Activated T-cell treated with anti-CD3 and anti-CD28 coated beads, Interleukin-2, amount 50 U/mL, for 1 hour (primary cell): ENCODE data around the gene POC1A.
"Not testable (repeated sequence)": the region's sequence is repeated elsewhere in the genome, so short reads cannot be mapped to it uniquely, and the experiment has no call there.

Experiments used
- DNase-seq: peaks from one replicate; pipeline ENCODE4 v3.0.0-alpha.2; 2020

The POC1A gene

DNA sequence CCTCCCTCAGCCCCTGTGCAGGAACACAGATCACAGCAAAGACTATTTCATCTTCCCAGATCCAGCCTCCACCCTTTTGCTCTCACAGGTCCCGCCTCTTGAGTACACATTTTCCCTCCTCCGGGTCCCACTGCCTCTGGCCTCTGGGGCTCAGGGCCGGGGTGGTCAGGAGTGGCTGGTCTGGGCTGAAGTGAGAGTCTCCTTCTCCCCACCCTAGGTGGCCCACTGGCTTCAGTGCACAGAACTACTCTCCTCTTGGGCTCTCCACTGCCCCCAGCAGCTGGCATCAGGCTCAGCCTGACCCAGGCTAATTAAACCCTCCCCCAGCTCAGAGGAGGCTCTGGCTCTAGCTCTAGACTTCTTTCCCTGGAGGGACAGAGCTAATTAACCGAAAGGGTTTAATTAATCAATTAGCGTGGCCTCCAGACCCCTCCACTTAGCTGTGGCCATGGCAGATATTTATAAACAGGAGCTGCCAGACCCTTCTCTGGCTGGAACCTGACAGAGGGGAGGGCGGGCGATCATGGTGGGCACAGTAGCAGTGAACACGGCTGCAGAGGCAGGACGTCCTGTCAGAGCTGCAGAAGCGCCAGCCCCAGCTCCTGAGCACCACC, 113.0 kb downstream of the POC1A start:
- no peak for DNase-seq

DNA sequence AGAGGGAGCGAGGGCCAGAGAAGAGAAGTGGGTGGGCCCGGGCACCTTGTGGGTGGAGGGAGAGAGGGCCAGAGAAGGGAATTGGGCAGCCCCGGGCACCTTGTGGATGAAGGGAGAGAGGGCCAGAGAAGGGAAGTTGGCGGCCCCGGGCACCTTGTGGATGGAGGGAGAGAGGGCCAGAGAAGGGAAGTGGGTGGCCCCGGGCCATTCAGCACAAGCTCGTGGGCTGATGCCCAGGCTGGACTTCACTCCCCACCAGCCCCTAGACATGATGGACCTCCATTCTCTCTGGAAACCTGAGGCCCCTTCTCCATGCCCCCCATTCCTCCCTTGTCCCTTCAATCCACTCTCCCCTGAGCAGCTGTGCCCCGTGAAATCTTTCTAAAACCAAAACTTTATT, 113.6 kb downstream of the POC1A start:
- no peak for DNase-seq

DNA sequence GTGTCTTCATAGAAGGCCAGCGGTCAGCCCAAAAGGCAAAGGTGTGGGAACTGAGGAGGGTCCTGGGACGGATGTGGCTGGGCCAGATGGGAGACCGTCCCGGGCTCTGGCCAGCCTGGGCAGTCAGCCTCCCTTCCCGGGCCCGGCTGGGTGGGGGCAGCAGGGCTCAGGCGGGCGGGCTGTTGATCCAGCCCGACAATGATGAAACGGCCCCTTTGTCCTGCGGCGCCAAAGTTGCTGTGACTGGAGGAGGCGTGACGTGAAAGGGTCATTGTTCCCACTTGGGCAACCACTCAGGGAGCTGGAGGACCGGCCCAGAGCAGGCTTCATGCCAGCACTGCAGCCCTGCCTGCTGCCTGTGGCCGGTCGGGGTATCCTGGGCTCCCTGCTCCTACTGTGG, 114.4 kb downstream of the POC1A start:
- DNase-seq, result no peak

DNA sequence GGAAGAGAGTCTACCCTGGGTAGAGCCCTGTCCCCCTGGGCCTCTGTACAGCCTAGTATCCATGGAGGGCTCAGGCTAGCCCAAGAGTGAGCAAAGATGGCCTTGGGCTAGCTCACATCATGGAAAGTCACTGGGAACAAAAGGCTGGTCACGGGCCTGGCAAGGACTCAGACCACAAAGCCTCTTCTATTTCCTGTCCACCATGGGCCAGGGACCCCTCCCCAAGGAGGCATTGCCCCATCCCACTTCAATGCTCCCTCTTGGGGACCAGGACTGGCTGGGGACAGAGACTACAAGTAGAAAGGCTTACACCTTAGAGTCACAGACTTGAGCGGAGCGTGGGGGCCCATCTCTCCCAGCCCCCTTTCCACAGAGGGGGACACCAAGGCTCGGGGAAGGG, 114.8 kb downstream of the POC1A start:
- DNase-seq, result no peak

DNA sequence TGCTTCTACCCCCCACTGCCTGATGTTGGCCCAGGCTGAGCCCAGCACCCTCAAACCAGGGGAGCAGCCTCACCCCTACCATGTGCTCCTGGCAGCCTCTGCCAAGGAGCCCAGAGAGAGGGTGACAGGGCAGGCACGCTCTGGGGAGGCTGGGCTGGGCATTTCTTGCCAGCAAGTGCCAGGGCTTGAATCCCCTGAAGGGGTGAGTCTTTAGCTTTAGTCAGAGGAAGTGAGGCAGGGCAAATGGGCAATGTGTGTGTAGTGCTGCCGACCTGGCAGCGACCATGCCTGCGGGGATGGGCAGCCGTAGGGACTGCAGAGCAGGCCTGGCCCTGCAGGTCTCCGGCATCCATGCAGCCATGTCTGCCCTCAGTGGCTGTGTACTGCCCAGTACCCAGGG, 116.0 kb downstream of the POC1A start:
- no peak for DNase-seq

DNA sequence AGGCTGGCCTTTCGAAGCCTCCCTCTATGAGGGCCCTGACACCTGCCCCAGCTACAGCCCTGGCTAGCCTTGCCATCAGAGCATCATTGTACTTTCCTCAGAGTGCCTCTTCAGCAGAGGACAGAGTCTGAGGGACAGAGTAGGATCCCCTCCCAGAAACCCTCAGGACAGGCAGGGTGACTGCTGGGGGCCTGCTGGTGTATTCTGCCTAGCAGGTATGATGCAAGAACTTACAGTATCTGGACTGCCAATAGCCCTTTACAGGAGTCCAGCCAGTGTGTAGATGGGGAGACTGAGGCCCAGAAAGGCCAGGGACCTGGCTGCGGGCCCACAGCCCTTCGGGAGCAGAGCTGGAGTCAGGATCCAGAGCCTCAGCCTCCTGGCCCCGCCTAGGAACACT, 116.9 kb downstream of the POC1A start:
- no peak for DNase-seq

DNA sequence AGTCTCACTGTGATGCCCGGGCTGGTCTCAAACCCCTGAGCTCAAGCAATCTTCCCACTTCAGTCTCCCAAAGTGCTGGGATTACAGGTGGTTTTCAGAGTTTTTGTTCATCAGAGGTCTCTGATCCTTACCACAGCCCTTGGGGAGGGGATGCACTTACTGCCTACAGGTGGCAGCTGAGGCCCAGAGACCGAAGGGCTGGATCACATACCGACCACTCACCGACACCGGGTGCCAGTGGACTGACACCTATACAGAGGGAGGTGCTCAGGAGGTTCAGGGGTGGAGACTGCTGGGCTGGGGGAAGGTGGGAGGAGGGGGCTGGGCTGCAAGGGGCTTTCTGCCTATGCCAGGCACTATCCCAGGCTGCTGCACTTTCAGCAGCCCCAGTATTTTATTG, 117.4 kb downstream of the POC1A start:
- no peak for DNase-seq

DNA sequence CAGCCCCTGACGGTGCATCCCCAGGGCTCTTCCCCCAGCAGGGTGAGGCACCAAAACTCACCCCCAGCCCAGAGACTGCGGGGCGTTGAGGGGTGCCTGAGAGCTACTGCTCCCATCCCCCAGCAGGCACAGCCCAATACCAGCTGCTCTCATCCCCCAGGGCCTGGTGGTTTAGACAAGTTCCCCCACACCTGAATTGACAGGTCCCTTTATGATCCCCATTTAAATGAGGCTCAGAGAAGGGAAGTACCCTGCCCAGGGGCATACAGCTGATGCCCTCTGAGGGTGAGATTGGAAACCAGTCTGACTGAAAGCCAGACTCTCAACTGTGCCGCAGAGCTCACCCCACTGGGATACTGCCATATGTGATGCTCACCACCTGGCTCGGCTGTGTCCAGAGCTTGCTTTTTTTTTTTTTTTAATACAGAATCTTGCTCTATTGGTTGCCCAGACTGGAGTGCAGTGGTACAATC, 118.0 kb downstream of the POC1A start:
- DNase-seq, result no peak

DNA sequence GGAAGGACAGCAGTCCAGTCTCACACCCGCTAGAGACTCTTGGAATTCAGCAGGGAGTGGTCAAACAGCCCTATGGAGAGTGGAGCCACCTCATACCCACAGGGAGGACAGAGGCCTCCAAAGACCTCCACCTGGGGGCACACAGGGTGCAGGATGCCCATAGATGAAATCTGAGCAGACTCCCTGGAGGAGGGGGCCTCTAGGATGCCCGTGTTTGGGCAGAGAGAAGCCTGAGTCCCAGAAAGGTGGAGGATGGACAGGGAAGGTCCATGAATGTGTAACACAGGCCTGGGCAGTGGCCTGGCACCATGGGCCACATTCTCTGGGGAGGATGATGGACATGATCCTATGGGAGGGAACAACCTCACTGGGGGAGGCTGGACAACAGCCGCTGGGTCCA, 119.6 kb downstream of the POC1A start:
- no peak for DNase-seq

DNA sequence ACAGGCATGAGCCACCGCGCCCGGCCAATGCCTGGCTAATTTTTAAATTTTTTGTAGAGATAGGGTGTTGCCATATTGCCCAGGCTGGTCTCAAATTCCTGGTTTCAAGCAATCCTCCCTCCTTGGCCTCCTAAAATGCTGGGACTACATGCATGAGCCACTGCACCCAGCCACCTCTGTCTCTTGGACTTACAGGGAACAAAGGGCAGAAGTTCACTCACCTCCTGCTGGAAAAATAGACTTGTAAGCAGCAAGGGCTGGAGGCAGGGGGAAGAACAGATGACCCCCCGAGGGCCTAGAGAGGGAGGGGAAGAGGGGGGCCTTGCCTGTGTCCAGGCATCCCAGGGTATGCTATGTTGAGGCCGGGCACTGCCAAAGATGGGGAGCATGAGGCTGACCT, 120.0 kb downstream of the POC1A start:
- DNase-seq, result no peak

DNA sequence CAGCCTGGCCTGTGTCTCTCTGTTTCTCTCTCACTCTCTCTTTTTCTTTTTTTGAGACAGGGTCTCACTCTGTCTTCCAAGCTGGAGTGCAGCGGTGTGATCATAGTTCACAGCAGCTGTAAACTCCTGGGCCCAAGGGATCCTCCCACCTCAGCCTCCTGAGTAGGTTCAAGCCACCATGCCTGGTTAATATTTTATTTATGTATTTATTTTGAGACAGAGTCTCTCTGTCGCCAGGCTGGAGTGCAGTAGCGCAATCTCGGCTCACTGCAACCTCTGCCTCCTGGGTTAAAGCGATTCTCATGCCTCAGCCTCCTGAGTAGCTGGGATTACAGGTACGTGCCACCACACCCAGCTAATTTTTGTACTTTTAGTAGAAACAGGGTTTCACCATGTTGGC, 120.5 kb downstream of the POC1A start:
- DNase-seq, result not testable (repeated sequence)

DNA sequence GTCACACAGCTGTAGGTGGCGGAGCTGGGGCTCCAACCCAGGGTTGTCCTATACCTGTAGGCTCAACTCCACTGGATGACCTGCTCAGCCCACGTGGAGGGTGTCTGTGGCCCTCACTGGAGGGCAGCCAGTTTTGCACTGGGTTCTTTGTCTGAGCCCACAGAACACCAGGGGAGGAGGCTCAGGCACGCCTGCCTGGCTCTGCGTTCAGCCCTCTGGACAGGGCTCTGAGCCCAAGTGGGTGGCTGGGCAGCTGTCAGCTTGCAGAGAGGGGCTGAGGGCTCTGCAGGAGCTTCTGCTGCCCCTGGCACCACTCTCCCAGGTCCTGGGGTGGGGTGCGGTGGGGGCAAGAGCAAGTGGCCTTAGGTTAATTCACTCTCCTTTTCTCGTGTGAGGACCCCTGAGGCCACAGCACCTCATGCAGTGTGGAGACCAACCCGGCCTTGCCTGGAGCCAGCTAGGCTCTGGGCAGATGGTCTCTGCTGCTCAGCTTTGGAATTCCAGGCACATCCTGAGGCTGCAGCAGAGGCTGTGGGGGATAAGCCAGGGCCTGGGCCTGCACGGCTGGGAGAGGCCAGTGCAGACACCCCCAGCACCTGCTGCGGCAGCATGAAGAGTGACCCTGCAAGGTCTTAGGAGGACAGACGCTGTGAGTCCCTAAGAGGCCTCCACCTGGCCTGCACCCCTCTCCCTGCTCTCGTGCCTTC, 121.4 kb downstream of the POC1A start:
- DNase-seq, result no peak

DNA sequence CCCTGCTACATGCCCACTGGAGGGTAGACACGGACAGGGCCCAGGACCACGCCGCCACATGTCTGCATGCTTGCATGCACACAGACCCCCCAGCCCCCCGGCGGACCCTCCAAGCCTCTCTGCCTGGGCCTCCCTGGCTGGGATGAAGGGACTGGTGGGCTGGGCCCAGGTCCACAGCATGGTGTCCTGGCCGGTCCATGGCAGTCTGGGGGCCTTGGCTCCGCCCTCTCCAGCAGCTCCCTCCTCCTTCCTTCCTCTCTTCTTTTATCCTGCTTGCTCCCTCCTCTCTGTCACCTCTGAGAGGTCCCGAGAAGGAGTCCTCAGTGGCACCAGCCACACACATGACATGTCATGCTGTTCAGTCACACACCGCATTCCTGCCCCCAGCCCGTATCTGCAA, 122.3 kb downstream of the POC1A start:
- DNase-seq, result no peak

DNA sequence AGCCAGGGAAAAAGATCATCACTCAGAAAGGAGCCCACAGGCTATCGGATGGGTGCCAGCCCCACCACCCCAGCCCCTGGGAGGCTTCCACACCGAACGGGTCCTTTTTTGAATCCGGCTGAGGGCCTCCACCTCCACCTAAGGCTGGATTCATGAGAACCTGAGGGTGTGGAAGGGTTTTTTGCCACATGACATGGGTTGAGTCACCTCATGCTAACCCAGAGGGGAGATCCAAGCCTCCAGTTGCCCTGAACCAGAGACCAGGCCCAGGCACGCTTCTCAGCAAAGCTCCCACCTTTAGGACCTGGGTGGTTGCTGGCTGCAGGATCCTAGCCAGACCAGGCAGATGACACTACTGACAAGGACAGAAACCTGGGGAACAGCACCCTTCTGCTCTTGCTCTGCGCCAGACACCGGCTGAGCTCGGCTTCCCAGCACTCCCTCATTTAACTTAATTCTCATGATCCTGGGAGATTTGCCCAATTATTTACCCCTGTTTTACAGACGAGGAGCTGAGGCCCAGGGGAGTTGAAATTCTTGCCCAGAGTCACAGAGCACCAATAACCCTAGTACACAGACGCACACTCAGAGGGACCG, 123.4 kb downstream of the POC1A start:
- DNase-seq, result no peak

DNA sequence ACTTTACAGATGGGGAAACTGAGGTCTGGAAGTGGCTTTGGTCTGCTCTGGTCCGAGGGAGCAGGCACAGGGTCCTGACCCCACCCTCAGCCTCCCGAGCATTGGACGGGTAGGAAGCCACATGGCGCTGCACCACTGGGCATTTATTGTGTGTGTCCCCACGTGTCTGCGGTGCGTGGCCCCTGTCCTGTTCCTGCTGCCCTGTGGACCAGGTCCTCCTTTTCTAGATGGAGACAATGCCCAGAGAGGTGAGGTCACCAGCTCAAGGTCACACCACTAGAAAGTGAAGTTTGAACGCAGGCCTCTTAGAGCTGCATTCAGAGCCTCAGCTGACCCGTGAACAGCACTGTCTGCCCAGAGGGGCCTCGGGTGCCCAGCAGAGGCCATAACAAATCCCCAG, 124.7 kb downstream of the POC1A start:
- DNase-seq, result no peak

DNA sequence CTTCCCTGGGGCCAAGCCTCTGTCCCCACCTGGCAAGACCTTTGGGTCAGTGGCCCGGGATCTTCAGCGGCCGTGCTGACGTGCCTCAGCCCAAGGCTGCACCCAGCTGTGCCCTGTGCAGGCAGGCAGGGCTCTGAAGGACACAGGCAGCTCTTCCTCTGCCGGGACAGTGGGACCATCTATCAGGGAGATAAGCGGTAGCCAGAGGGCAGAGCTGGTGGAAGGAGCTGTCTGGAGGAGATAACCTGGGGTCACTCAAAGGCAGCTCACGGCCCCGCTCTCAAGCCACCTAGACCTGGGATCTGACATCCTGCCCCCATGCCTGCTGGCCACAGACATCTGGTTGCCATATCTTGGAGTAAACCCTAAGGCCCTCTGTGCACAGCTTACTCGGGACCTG, 125.2 kb downstream of the POC1A start:
- no peak for DNase-seq

DNA sequence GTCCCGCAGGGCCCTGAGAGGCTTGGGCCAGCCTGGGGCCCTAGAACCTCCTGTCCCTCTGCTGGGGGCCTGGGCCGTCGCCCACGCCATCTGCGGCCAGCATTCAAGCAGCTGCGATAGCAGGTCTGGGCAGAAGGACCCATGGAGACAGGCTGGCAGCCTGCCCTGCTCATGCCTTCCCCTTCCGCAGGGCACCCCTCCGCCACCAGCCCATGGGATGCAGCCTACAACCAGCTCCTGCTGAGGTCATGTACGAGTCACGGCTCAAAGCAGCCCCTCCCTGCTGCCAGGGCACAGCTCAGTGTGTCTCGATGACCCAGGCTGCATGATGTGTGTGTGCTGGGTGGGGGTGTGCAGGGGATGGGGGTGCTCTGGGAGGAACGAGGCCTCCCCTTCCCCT, 125.7 kb downstream of the POC1A start:
- DNase-seq, result no peak

DNA sequence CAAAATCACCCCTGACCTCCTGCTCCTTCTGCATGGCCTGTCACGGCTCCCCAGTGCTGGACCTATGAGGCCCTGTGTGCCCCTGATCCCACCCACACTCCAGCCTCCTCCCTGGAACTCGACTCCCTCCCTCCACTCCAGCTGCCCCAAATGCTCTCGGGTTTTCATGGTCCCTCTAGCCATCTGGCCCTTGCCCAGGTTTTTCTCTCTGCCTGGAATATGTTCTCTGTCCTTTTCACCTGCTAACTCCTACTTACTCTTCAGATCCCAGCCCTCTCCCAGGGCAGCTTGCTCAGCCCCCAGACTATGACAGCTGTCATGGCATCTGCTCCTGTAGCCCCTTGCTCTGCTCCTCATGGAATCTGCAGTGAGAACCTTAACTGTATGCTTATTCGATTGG, 128.2 kb downstream of the POC1A start:
- DNase-seq, result no peak

DNA sequence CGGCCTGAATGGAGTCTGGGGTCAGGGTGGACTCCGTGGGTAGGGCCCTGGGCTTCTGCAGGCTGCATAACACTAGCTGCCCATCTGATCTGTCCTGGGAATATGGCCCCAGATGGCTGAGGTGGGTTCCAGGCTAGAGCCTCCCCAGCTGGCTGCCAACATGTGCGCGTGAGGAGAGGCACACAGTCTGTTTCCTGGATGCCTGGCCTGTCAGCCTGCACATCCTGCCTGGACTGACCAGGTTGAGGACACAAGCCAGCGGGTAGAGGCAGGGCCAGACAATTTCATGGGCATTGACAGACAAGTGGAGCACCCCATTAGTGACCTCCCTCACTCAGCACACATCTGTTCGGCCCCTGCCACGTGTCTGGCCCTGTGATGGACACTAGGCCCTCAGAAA, 128.8 kb downstream of the POC1A start:
- DNase-seq, result no peak
